CD1c-positive myeloid dendritic cell (primary cell): Measurements from ENCODE around the gene NKAIN2.

ENCODE experiments used
- DNase-seq: peaks from one replicate; pipeline ENCODE4 v3.0.0-alpha.2; 2016; ENCODE audit errors: extremely low spot score

The NKAIN2 gene

GRCh38 chr6:124029567-124029966, 225.9 kb downstream of the NKAIN2 start:
- DNase-seq, result no peak

DNA sequence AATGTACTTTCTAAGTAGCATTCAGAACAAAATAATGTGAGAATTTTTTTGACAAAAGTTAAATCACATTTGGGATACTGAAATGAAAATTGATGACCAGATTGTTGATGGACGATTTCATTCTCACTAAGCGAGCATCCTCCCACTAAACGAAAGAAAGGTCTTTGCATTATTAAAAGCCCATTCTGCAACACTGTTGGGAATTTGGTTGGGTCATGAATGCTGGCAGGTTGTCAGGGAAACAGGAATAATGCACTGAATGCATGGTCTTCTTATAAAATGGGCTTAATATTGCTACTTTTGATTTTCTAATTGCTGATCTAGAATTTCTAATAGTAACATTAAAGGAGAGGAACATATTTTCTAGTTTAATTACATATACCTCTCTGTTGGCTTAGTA, 229.8 kb downstream of the NKAIN2 start:
- DNase-seq, result no peak

DNA sequence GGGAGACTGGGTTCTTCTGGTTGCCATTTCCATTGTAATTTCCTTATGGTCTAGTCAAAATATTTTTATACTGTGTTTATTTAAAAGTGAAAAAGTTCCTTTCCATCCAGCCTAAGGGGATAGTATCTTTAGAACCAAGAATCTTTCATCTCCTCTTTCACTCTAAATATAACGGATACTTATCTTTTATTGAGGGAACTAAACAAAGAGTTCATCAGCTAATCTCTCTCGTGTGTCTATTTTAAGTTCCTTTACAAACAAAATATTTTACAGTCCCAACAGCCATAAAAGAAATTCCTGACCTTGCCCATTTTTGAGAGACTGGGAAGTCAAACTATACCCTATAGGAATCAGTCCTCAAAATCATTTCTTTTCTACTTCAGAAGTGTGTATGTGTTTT, 232.7 kb downstream of the NKAIN2 start:
- DNase-seq, result no peak

GRCh38 chr6:124040655-124041054, 237.0 kb downstream of the NKAIN2 start:
- DNase-seq, result no peak

GRCh38 chr6:124052120-124052519, 248.5 kb downstream of the NKAIN2 start:
- DNase-seq, result no peak

DNA sequence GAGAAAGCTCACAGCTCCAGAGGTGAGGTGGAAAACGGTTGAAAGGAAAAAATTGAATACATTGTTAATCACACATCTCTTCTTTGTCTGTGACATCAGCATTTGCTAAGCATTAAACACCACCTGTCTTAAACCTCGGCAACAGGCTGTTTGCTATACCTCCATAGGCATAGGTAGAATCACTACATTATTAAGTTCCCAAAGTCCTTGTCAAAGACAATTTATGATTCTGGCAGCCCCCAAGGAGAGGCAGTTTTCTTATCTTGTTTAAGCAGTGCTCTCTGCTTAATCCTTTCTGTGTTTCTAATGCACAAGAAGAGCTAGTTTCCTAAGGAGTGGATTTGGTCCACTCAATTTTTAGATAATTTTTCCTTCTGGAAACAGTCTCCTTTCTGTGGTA, 249.7 kb downstream of the NKAIN2 start:
- DNase-seq, result no peak

DNA sequence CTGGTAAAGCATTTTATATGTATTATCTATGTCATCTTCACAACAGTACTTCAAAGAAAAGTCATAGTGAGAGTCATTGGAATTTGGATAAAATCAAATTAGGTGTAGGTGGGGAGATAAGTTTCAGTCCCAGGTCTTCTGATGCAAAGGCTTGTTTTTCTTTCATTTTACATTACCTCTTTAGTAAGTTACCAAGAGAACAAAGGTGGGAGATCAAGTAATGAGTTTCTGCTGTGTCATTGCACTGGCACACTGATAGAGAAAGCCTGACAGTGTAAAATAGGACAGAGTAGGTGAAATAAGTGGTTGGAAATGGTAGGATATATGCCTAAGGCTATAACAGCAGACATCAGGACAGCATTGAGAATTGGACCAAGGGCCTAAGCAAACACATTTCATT, 250.4 kb downstream of the NKAIN2 start:
- no peak for DNase-seq

- no peak for DNase-seq
These were observed 251.7 kb downstream of the NKAIN2 start for GRCh38 chr6:124055395-124055794.

GRCh38 chr6:124055963-124056362, 252.3 kb downstream of the NKAIN2 start:
- no peak for DNase-seq

DNA sequence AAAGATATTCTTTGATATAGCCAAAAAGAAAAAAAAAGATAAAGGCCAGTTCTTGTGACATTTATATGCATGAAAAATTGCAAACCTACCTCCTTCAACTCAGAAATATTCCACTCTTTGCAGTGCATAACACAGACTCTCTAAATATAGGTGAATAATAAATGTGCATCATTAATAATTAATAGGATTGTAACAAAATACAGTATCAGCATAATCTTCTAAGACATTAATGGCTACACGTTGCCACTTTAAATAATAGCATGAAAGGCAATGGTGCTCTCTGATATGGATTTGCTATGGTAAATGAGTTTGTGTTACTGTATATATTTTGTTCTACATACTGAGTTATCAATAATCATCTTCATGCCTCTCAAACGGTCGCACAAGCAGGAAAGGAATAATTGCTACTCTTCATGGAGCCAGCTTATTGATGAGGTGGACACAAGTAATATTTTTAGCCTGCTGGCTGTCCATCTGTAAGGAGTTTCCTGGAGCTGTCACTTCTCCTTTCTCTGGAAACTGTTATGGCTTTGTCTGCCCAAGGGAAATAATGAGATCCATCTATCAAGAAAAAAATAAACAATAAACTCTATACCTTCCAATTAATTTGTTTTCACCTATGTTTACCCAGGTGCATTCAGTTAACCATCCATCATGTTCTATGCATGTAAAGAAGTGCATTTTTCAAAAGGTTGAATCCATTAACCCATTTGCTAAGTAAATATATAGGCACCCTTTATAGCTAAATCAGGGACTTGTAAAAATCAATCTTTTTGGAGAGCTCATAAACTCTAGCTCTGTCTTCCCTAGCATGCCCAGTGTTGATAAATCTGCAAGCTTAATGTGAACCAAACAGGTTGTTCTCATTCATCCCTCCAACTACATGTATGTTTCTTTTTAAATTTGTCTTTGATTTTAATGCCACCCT, 253.0 kb downstream of the NKAIN2 start:
- DNase-seq, result no peak

- no peak for DNase-seq
These were observed 253.8 kb downstream of the NKAIN2 start for GRCh38 chr6:124057461-124057860.

GRCh38 chr6:124064317-124065113, 260.9 kb downstream of the NKAIN2 start:
- DNase-seq, result no peak

GRCh38 chr6:124066269-124066668, 262.6 kb downstream of the NKAIN2 start:
- DNase-seq, result no peak

- DNase-seq, result no peak
These were observed 263.4 kb downstream of the NKAIN2 start for GRCh38 chr6:124066946-124067552.

DNA sequence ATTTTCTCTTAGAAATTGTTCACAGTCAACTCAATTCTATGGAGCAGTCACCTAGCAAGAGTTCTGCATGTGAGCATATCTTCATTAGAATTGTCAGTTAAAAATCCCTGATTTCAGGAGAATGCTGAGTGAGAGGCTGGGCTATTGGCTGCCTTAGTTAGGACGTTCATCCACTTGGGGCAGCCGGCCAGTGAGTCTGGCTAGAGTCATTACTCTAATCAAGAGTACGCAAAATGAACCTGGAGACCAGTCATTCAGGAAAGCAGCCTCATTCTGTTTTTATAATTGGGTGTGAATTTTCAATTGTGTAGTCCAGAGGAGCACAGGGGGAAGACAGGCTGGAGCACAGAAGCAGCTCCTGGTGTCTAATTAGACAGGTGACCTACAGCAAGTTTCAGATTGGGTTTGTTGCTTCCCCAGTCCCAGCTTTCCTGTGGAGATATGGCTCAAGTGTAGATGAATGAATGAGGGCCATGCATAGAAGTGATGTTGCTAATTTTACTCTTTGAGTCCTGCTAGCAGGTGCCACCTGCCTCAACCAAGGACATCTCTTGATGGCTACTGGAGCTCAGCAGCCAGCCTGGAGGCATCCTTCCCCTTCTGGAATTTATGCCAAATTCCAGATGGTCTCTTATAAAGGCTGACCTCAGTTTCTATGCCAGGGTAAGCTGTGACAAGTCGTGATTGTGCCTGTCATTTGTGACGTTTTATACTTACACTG, 265.7 kb downstream of the NKAIN2 start:
- DNase-seq, result no peak

DNA sequence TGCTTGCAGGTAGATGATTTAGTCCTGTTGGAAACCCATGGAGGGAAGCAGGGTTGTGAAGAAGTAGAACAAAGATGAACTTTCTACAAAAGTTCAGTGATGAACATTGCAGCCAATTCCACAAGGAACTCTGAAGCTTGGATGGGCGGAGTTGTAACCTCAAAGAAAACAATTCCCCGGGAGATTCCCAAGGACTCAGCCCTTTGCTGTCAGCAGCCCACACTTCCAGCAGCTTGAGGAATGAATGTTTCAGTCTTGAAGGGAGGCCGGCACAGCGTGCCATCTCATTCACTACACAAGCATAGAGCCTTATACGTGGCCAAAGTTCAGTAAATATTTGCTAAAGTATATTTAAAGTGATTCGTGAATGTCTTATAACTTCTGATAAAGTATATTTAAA, 269.4 kb downstream of the NKAIN2 start:
- no peak for DNase-seq

DNA sequence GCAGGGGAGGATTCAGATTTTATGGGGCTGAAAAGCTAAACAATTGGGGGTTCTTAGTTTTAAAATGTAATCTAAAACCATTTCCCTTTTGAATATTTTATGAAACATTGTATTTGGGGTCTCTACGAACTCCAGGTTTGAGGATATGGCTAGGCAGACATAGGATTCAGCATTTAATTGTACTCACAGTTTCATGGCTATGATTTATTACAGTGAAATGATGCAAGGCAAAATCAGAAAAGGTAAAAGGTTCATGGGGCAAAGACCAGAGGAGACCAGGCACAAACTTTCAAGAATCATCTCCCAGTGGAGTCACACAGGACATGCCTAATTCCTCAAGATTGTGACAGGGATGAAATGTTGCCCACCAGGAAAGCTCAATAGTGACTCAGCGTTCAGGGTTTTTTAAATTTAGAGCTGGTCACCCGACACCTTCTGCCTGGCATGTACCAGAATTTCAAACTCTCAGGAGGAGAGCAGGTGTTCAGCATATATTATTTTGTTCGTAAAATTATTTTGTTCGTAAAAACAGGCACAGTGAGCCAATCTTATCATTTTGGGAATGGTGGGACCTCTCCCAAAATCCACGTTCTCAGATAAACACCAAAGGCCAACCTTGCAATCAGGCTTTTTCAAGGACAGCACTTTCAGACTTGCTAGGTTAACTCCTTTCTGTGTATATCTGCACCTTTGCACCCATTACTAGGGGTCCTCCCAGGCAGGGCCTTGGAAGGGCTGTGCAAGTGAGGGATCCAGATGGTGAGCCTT, 270.3 kb downstream of the NKAIN2 start:
- DNase-seq, result no peak

GRCh38 chr6:124074606-124075005, 270.9 kb downstream of the NKAIN2 start:
- no peak for DNase-seq

DNA sequence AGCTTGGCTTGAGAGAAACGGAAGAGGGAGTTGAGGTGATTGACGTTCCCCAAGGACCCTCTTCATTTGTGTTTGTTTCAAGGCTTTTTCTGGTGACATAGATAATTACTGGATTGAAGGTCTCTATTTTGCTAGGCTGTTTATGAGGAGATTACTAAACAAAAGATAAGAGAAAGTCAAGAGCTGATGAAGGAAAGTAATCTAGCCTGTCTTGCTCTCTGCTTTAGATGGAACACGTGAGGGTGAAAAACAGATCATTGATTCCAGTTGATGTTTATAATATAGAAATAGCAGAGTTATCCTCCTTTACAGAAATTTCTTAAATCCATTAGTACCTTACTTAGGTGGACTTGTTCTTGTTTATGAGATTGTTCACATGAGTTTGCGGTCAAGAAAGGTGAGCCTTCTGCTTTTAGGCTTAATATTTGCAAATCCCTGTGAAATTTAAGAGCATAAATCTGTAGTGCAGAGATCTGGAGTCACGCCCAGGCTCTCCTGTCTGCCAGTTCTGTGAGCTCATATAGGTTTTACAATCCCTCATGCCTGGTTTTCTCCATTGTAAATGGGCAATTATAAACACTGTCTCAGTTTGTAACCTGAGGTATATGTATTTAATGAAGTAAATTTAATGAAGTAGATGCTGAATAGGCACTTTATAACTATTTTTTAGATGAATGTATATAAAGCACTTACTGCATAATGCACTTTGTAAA, 272.8 kb downstream of the NKAIN2 start:
- DNase-seq, result no peak

DNA sequence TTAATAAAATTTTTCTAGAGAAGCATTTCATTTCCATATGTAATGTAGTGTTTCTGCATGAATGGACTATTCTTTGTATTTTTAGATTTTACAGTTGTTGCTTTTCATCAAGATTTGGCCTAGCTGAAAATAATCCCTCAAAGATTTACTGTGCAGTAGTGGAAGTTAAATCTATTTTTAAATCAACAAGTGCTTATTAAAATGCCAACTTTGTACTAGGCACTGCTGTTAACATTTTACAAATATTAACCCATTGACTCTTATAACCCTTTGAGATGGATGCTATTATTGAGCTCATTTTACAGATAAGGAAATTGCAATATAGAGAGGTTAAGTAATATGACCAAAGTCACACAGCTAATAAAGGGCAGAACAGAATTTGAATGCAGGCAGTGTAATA, 274.5 kb downstream of the NKAIN2 start:
- no peak for DNase-seq
